HG03575 (cell line): ENCODE measurements around the gene TUFM.
"Not testable (repeated sequence)": the region's sequence is repeated elsewhere in the genome, so short reads cannot be mapped to it uniquely, and the experiment has no call there.

ENCODE experiments used
- ATAC-seq: cut with Tn5 transposase; IDR thresholded peaks from one replicate; pipeline ENCODE4 v1.9.1; 2021; ENCODE audit not compliant: unreplicated experiment, insufficient number of reproducible peaks, low FRiP score; ENCODE audit errors: extremely low read depth

The TUFM gene

GRCh38 chr16:28876019-28876659 lies 30.0 kb upstream of the TUFM start:
- ATAC-seq, result no peak

GRCh38 chr16:28875134-28876018 lies 29.2 kb upstream of the TUFM start:
- ATAC-seq, result no peak

DNA sequence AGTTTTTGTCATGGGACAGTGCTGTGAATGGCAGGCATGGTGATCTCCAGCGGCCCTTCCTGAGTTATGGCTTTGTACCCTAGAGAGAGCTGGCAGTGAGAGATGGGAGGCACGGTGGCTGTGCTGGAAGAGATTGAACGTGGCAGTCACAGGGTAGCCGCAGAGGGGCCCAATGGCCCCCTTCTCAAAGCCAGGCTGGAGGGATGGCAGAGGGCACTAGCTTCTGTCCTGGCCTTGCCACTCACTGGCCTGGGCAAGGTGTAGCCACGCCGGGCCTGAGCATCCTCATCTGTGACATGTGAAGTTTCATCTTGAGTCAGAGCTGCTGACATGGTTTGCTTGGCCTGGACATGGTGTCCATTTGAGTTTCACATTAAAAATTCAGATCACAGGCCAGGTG lies 28.3 kb upstream of the TUFM start:
- ATAC-seq, result no peak

GRCh38 chr16:28873543-28874201 lies 27.5 kb upstream of the TUFM start:
- no peak for ATAC-seq

DNA sequence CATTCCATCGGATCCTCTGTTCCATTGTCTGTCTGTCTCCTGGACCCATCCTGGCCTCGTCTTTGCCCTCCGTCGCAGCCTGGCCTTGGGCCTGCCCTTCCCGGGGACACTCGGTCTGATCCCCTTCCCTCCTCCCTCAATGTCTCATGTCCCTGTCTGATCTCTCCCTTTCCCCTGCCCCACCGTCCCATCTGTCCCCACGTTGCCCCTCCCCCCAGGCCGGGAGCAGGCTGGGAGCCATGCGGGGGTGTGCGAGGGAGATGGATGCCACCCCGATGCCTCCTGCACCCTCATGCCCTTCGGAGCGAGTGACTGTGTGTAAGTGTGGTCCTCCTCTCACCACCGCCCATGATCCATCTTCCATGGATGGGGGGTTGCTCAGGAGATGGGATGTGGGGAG lies 26.8 kb upstream of the TUFM start:
- no peak for ATAC-seq

GRCh38 chr16:28869201-28869600 lies 23.1 kb upstream of the TUFM start:
- no peak for ATAC-seq

GRCh38 chr16:28867646-28868045 lies 21.5 kb upstream of the TUFM start:
- not testable (repeated sequence) for ATAC-seq

- no peak for ATAC-seq
Observed at GRCh38 chr16:28867241-28867640, 21.1 kb upstream of the TUFM start.

GRCh38 chr16:28866454-28866804 lies 20.3 kb upstream of the TUFM start:
- no peak for ATAC-seq

DNA sequence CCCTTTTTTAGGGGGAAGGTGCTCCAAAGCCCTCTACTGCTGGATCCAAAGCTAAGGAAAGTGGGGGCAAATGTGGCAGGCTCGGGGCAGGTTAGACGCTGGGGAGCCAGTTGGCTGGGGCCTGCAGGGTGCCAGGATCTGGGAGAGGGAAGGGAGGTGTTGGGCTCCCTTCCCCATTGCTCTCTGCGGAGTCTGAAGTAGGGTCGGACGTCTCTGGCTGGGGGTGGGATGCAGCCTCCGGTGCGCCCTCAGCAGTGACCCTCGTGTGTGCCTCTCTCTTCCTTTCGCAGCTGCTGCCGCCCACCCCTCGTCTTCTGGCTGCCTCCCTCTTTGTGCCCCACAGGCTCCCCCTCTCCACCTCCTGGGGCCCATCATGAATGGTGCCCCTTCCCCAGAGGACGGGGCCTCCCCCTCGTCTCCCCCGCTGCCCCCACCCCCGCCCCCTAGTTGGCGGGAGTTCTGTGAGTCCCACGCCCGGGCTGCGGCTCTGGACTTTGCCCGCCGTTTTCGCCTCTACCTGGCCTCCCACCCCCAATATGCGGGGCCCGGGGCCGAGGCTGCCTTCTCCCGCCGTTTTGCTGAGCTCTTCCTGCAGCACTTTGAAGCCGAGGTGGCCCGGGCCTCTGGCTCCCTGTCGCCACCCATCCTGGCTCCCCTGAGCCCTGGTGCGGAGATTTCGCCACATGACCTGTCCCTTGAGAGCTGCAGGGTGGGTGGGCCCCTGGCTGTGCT lies 19.7 kb upstream of the TUFM start:
- no peak for ATAC-seq

DNA sequence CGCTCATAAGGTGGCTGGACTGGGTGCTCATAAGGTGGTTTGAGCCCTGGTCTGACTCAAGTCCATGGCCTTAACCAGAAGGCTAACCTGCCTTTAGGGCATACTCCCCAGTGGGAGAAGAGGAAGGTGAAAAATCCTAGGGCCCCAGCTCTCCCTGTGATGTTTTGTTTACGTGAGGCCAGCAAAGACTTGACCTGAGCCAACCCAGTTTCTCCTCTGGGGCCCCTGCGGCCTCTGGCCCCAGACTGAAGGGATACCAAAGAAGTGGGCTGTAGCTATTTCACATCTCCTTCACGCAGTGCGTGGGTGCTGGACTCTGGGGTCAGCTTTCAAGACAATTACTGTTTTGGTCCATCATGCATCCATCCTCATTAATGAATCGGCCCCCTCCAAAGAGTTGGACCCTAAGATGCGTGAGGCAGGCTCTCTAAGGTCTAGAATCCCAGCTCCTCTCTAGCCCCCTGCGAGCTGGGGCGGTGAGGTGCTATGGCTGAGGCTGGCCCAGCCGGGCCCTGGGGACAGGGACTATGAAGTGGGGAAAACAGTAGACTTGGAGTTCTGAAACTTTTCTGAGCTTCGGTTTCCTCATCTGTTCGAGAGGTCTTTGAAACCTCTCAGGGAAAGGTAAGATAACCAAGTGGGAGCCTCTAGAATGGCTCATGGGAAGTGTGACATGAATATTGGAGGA lies 19.0 kb upstream of the TUFM start:
- no peak for ATAC-seq

DNA sequence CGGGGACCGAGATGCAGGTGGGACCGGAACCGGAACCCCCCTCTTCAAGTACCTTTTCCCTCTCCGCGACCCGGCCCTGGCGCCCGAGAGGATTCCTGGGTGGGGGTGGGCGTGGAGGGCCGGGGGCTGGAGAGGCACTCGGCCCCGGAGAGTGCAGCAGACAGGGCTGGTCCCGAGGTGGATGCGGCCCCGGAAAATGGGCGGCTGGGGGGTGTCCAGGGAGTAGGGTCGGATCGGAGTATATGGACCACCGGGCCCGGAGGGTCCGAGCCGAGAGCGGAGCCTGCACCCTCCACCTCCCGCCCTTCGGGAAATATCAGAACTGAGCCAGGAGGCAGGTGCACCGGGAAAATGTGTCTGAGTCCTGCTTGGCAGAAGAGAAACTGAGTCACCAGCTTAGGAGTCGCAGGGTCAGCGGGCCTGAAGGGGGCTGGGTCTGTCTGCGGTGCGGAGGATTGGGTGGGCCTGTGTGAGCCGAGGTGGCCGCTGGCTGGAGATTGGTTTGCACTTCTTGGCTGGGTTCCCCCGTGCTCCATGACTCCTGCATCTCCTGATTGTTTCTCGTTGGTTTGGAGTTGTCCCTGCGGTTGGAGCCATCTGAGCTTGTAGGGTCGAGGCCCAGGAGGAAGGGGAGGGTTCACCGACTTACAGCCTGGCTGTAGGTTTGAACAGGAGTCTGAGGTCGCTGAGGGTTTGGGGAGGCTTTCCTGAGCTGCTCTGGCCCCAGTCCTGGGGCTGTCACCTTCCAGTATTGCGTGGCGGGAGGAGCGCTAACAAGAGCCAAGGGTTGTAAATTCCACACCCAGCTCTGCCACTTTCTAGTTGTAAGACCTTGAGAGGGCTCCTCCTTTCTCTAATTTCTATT lies 18.0 kb upstream of the TUFM start:
- no peak for ATAC-seq

DNA sequence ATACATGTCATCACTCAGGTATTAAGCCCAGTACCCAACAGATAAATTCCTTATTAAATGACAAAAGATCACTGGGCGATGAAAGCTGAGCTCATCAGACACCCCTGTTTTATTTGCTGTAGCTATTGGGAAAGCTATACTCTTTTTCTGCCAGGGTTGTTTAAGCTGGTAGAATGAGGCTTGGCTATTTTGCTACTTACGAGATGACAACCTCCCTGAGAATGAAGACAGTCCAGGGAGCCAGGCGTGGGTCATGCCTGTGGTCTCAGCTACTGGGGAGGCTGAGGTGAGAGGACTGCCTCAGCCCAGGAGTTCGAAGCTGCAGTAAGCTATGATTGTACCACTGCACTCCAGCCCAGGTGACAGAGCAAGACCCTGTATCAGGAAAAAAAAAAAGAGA lies 13.2 kb upstream of the TUFM start:
- ATAC-seq, result no peak

GRCh38 chr16:28858421-28858820 lies 12.3 kb upstream of the TUFM start:
- ATAC-seq, result no peak

DNA sequence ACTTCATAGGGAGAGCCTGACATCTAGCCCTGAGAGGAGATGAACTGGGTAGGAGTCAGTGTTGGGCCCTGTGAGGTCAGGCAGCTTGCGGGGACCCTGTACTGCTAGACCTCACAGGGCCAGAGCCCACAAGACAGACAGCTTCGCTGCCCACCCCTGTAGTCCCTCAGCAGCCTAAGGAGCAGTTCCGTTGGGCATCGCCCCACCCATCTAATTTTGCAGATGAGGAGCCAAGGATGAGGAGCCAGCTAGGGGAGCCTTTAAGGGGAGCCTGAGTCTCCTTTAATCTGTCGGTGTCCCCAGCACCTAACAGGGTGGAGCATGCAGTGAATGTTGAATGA lies 755 bp upstream of the TUFM start:
- no peak for ATAC-seq

GRCh38 chr16:28845761-28846079 lies 428 bp downstream of the TUFM start:
- ATAC-seq, result no peak

GRCh38 chr16:28845293-28845692 lies 855 bp downstream of the TUFM start:
- no peak for ATAC-seq

DNA sequence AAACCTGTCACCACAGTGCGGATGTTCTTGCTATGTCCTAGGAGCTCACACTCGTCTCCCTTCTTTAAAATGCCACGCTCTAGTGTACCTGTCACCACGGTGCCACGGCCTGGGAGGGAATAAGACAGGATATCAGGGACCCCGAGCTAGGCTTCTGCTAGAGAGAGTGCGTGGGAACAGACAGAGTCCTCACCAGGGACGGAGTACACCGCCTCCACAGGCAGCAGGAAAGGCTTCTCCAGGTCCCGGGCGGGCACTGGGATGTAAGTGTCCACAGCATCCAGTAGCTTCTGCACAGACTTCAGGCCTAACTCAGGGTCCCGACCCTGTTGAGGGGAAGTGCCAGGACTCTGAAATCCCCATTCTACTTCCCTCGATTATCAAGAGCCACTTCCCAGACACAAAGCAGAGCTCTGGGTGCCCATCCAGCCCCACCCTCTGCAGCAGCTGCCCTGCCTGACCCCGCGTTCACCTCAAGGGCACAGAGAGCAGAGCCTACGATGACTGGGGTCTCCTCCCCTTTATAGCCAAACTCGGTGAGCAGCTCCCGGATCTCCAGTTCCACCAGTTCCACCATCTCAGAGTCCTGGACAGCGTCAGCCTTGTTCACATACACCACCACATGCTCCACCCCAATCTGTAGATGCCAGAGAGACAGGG lies 1.8 kb downstream of the TUFM start:
- no peak for ATAC-seq
